K562 (cell line): ENCODE data around the gene APOM.
A peak's percentile ranks its signal among the peaks of the same experiment; 100 is the strongest.

Source experiments
- SNIP1 ChIP-seq: fragments of 450-650 bp; IDR thresholded peaks from 2 replicates; pipeline ENCODE4 v1.7.1; 2017; ENCODE audit warnings: low read depth, mild to moderate bottlenecking
- TCF15 ChIP-seq: fragments of 250-450 bp; sonication (Bioruptor Pico); IDR thresholded peaks from 2 replicates; pipeline ENCODE4 v1.8.0; 2022; ENCODE audit warnings: moderate library complexity, mild to moderate bottlenecking, inconsistent platforms
- TFAP4 ChIP-seq: sonication (generic); formaldehyde crosslinking; IDR thresholded peaks from 2 replicates; pipeline ENCODE4 v1.8.0; 2022; ENCODE audit warnings: missing genetic modification reagents, mild to moderate bottlenecking, moderate library complexity, borderline replicate concordance
- ZNF253 ChIP-seq: fragments of 250-450 bp; sonication (Bioruptor Pico); conservative IDR thresholded peaks from 2 replicates; pipeline ENCODE4 v1.6.1; 2021; ENCODE audit warnings: mild to moderate bottlenecking

GRCh38 chr6:31620586-31621319, 34.9 kb upstream of the APOM start, which contains the start of gene PRRC2A:
- TF ChIP-seq TCF15 (CRISPR knock-in tag) (no peak), TFAP4 (CRISPR knock-in tag) (peak; percentile 53; the same call in 1 of the 2 replicates), ZNF253 (CRISPR knock-in tag) (no peak), SNIP1 (no peak; the same call in 1 of the 2 replicates)
